ENCODE data around the gene ACER1. TPM values are rescaled to one million over a fixed set of nuclear protein-coding genes. Genes with fewer than 3 reads are reported as not detected.

ACER1 gene
- total and polyA plus RNA-seq, 2 of the 13 experiments (the other 11 are each of a cell fraction or from before 2014, with no cell fraction given): not detected

DNA sequence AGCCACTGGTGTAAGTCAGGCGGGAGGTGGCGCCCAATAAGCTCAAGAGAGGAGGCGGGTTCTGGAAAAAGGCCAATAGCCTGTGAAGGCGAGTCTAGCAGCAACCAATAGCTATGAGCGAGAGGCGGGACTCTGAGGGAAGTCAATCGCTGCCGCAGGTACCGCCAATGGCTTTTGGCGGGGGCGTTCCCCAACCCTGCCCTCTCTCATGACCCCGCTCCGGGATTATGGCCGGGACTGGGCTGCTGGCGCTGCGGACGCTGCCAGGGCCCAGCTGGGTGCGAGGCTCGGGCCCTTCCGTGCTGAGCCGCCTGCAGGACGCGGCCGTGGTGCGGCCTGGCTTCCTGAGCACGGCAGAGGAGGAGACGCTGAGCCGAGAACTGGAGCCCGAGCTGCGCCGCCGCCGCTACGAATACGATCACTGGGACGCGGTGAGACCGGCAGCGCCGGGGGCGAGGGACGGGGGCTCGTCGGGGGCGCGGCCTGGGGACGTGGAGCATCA lies 39.2 kb upstream of the ACER1 start, which contains the start of gene ALKBH7 (continued):
- TF ChIP-seq, protein P1, sequence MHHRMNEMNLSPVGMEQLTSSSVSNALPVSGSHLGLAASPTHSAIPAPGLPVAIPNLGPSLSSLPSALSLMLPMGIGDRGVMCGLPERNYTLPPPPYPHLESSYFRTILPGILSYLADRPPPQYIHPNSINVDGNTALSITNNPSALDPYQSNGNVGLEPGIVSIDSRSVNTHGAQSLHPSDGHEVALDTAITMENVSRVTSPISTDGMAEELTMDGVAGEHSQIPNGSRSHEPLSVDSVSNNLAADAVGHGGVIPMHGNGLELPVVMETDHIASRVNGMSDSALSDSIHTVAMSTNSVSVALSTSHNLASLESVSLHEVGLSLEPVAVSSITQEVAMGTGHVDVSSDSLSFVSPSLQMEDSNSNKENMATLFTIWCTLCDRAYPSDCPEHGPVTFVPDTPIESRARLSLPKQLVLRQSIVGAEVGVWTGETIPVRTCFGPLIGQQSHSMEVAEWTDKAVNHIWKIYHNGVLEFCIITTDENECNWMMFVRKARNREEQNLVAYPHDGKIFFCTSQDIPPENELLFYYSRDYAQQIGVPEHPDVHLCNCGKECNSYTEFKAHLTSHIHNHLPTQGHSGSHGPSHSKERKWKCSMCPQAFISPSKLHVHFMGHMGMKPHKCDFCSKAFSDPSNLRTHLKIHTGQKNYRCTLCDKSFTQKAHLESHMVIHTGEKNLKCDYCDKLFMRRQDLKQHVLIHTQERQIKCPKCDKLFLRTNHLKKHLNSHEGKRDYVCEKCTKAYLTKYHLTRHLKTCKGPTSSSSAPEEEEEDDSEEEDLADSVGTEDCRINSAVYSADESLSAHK (CRISPR knock-in tag; IDR thresholded peaks at IDR 0.05; ENCODE audit: borderline replicate concordance): no peak
- no peak for TF ChIP-seq ZMAT3 (CRISPR knock-in tag; conservative IDR thresholded peaks at IDR 0.05)
- TF ChIP-seq, protein P2, sequence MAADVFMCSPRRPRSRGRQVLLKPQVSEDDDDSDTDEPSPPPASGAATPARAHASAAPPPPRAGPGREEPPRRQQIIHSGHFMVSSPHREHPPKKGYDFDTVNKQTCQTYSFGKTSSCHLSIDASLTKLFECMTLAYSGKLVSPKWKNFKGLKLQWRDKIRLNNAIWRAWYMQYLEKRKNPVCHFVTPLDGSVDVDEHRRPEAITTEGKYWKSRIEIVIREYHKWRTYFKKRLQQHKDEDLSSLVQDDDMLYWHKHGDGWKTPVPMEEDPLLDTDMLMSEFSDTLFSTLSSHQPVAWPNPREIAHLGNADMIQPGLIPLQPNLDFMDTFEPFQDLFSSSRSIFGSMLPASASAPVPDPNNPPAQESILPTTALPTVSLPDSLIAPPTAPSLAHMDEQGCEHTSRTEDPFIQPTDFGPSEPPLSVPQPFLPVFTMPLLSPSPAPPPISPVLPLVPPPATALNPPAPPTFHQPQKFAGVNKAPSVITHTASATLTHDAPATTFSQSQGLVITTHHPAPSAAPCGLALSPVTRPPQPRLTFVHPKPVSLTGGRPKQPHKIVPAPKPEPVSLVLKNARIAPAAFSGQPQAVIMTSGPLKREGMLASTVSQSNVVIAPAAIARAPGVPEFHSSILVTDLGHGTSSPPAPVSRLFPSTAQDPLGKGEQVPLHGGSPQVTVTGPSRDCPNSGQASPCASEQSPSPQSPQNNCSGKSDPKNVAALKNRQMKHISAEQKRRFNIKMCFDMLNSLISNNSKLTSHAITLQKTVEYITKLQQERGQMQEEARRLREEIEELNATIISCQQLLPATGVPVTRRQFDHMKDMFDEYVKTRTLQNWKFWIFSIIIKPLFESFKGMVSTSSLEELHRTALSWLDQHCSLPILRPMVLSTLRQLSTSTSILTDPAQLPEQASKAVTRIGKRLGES (CRISPR knock-in tag; IDR thresholded peaks at IDR 0.05; ENCODE audit: borderline replicate concordance): no peak
- TF ChIP-seq ZFP90 (CRISPR knock-in tag; IDR thresholded peaks at IDR 0.05; ENCODE audit: borderline replicate concordance): peak; percentile 48; the same call in 1 of the 2 replicates
- no peak for TF ChIP-seq KMT2B (CRISPR knock-in tag; IDR thresholded peaks at IDR 0.05)
- peak; percentile 55 for TF ChIP-seq ZNF883 (CRISPR knock-in tag; IDR thresholded peaks at IDR 0.05; ENCODE audit: not compliant biosample characterization)
- TF ChIP-seq ZNF782 (CRISPR knock-in tag; IDR thresholded peaks at IDR 0.05; ENCODE audit: borderline replicate concordance): 0 out of 2 replicates have a peak, but pooled peaks have one; percentile 59
- no peak for TF ChIP-seq PHB2 (IDR thresholded peaks at IDR 0.05; ENCODE audit: partially characterized antibody)
- TF ChIP-seq MXD4 (CRISPR knock-in tag; IDR thresholded peaks at IDR 0.05): peak; percentile 32; the same call in 1 of the 2 replicates
- TF ChIP-seq FOXA1 (IDR thresholded peaks at IDR 0.05): no peak
- 0 out of 2 replicates have a peak, but pooled peaks have one; percentile 10 for TF ChIP-seq FOXA1 (CRISPR knock-in tag; IDR thresholded peaks at IDR 0.05)
- TF ChIP-seq ZNF274 (CRISPR knock-in tag; IDR thresholded peaks at IDR 0.05): peak; percentile 54; the same call in 1 of the 2 replicates
- no peak for TF ChIP-seq RELA (CRISPR knock-in tag; IDR thresholded peaks at IDR 0.05)
- no peak for TF ChIP-seq ELF4 (CRISPR knock-in tag; IDR thresholded peaks at IDR 0.05; ENCODE audit: borderline replicate concordance)
- no peak for TF ChIP-seq SIN3A (IDR thresholded peaks at IDR 0.05; ENCODE audit: borderline replicate concordance, low read depth, low read length)
- TF ChIP-seq, protein P3, sequence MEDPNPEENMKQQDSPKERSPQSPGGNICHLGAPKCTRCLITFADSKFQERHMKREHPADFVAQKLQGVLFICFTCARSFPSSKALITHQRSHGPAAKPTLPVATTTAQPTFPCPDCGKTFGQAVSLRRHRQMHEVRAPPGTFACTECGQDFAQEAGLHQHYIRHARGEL (CRISPR knock-in tag; IDR thresholded peaks at IDR 0.05): 0 out of 2 replicates have a peak, but pooled peaks have one; percentile 30
- peak; percentile 100 for TF ChIP-seq NFYC (CRISPR knock-in tag; IDR thresholded peaks at IDR 0.05)
- no peak for TF ChIP-seq NFE2L2 (IDR thresholded peaks at IDR 0.05; ENCODE audit: low read length)
- no peak; the same call in 1 of the 2 replicates for TF ChIP-seq GATAD1 (CRISPR knock-in tag; IDR thresholded peaks at IDR 0.05)
- no peak for TF ChIP-seq KLF15 (CRISPR knock-in tag; IDR thresholded peaks at IDR 0.05; ENCODE audit: borderline replicate concordance)
- TF ChIP-seq POLR2AphosphoS2 (IDR thresholded peaks at IDR 0.05; ENCODE audit: low read depth, low read length): no peak
- no peak for TF ChIP-seq CHD4 (IDR thresholded peaks at IDR 0.05; ENCODE audit: borderline replicate concordance, low read length)
- peak; percentile 83; the same call in 1 of the 2 replicates for TF ChIP-seq ARNT2 (CRISPR knock-in tag; IDR thresholded peaks at IDR 0.05; ENCODE audit: low read depth)
- TF ChIP-seq CBX5 (CRISPR knock-in tag; IDR thresholded peaks at IDR 0.05; ENCODE audit: borderline replicate concordance): no peak
- TF ChIP-seq IKZF4 (CRISPR knock-in tag; IDR thresholded peaks at IDR 0.05; ENCODE audit: borderline replicate concordance, low read depth, not compliant biosample characterization): peak; percentile 72
- TF ChIP-seq ZNF567 (CRISPR knock-in tag; IDR thresholded peaks at IDR 0.05; ENCODE audit: borderline replicate concordance): peak; percentile 64; the same call in 1 of the 2 replicates
- TF ChIP-seq FOXC1 (CRISPR knock-in tag; IDR thresholded peaks at IDR 0.05; ENCODE audit: borderline replicate concordance): no peak; the same call in 1 of the 2 replicates
